ENCODE data around the gene COL12A1. TPM values are rescaled to one million over a fixed set of nuclear protein-coding genes. Genes with fewer than 3 reads are reported as not detected.
"Not testable (repeated sequence)": the region's sequence is repeated elsewhere in the genome, so short reads cannot be mapped to it uniquely, and the experiment has no call there.

The COL12A1 gene
- total RNA-seq, 1 experiment from 2014 or later, result 1.9 TPM

DNA sequence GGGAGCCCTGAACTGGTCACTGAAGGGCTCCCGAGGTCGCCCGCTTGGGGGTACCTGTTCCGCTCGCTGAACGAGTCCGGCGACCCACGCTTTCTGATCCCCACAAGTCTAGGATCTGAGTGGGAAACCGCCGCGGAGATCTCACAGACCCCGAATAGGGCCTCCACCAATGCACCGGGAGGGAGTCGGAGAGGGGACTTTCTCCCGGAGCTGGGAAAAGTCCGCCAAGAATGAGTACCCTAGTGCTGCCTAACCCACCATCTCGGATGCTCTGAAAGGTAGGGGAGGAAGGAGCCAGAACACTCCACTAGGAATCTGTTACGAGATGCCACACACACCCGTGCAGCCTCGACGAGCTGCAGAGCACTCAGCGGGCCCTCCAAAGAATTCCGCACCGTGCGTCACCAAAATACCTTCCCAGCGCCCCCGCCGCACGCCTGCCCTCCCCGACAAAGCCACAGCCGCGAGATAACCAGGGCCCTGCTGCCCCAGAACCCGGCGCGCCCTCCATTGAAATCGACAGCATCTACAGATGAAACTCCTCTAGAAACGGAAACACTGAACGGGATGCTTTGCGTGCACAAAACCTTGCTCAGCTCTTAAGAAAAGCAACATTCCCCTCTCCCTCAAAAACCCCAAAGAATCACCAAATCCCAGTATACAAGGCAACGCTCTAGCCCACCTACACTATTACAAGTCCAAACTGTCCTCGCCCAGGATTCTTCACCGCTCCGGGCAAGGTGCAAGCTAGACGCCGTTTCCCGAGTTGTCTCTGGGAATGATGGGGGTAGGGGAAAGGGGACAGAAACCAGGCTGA is 686 bp downstream of the COL12A1 start:
- Histone ChIP-seq H3K36me3 (replicated peaks; ENCODE audit: control insufficient read depth, insufficient read depth, low read length) (no peaks in the 10 kb centered on the region), H3K27me3 (ENCODE audit: control insufficient read depth, insufficient read depth, low read length) (peaks cover 81% of the 10 kb centered on the region), H3K4me3 (ENCODE audit: insufficient read depth, low read depth, low read length) (peak overlapping the region; percentile 61)
- peak; percentile 70 for DNase-seq

DNA sequence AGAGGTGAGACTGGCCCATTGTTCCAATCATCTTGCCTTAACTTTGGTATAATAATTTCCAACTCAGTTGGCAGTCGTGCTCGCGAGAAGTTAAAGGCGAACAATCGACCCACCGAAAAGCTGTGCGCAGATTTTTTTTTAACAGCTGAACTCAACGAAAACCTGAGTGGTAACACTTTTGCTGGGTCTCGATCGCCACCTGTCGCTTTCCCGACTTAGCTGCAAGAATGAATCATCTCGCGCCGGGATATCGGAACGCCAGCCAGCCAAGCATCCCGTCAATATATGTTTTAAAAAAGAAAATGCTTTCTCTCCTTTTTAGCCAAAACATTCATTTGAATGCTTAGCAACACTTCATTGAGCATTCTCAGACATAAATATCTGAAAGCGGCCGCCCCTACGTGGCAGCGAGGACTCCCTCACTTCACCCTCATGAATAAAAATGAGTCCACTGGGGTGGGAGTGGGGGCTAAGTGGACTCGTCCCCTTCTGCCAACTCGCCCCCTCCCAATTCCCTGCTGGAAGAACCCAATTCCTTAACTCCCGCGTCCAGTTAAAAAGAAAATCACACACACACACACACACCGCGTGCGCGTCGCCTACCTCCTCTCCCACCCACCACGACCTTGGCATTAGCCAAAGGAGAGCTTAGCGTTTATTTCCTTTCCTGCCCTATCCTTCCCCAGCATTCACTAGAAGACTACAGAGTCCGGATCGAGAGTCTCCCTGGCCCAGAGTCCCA is 1.5 kb downstream of the COL12A1 start:
- peak overlapping the region; percentile 61 for H3K4me3 ChIP-seq (ENCODE audit: insufficient read depth, low read depth, low read length)
- peak; percentile 75 for DNase-seq
- H3K36me3 ChIP-seq (replicated peaks; ENCODE audit: control insufficient read depth, insufficient read depth, low read length), result no peaks in the 10 kb centered on the region
- H3K27me3 ChIP-seq (ENCODE audit: control insufficient read depth, insufficient read depth, low read length), result peaks cover 81% of the 10 kb centered on the region

DNA sequence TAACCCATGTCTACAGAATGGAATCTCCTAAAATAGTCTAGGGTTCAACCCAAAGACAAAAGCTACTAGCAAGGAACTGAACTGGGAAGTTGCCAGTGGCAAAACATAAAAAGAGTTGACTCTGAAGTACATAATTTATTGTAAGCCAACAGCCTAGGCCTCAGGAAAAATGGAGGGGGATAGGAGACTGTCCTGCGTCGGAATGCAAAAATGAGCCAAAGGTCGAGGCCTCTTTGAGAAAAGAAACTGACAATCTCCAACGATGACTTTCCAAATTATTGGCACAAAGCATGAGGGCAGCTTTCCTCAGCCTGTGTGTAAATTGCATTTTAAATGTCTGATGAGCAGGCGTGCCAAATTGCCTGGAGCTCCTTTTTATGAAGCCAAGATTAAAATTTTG is 2.1 kb downstream of the COL12A1 start:
- Histone ChIP-seq H3K4me3 (ENCODE audit: insufficient read depth, low read depth, low read length) (no peak overlapping the region), H3K36me3 (replicated peaks; ENCODE audit: control insufficient read depth, insufficient read depth, low read length) (no peaks in the 10 kb centered on the region), H3K27me3 (ENCODE audit: control insufficient read depth, insufficient read depth, low read length) (peaks cover 80% of the 10 kb centered on the region)
- no peak for DNase-seq

DNA sequence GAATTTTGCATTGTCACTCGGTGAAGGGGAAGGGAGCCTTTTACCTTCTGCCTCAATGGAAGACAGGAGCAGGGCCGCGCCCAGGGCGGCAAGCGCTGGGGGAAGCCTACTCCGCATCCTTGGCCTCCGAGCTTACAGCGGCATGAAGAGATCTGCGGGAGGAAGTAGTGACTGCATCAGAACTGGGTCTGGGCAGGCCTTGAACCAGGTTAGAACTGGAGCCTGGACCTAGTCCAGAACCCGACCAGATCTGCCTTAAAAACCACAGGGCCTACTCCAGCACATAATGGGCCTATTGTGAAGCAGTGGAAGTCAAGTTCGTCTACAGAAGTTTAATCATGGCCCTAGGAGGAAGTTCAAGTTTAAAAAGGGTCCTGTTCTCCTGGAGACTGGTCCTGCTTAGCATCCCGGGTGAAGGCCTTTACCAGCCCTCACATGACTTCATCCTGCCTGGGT is 3.1 kb downstream of the COL12A1 start:
- Histone ChIP-seq H3K4me3 (ENCODE audit: insufficient read depth, low read depth, low read length) (peak overlapping the region; percentile 45; the same call in 1 of the 2 replicates), H3K27me3 (ENCODE audit: control insufficient read depth, insufficient read depth, low read length) (peaks cover 69% of the 10 kb centered on the region), H3K36me3 (replicated peaks; ENCODE audit: control insufficient read depth, insufficient read depth, low read length) (no peaks in the 10 kb centered on the region)
- peak; percentile 38 for DNase-seq

DNA sequence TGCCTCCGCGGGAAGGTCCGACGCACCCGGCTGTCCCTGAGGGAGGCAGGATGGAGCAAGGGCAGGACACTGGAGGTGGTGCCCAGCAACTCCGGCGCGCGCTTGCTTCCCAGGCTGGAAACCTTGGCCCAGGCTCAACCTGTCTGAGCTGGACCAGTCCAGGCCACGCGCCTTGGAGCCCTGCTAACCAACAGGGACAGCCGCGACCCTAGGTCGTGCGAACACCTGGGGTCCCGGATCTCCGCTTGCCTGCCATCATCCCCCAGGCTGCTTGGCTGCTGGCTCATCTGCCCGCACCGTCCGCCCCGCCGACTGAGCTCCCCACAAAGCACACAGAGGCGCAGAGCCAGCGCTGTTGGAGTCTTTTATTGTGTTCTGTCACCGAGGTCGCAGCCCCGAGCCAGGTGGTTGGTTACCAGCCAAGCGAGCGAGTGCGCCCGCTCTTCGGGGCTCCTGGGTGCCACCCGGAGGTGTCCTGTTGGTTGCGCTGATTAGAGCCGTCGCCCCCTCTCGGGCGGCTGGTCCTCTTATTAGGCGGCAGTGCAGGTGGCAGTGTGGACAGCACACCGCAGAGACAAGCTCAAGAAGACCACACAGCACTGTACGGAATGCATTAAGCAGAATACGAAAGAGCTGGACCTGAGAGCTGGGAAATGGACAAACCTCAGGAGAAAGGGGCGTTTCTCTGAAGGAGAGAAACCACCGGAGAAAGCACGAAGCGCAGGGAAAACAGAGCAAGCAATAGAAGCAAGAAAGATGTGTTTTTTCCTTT is 3.8 kb downstream of the COL12A1 start:
- Histone ChIP-seq H3K36me3 (replicated peaks; ENCODE audit: control insufficient read depth, insufficient read depth, low read length) (no peaks in the 10 kb centered on the region), H3K27me3 (ENCODE audit: control insufficient read depth, insufficient read depth, low read length) (peaks cover 63% of the 10 kb centered on the region), H3K4me3 (ENCODE audit: insufficient read depth, low read depth, low read length) (peak overlapping the region; percentile 45)
- DNase-seq, result peak; percentile 65

DNA sequence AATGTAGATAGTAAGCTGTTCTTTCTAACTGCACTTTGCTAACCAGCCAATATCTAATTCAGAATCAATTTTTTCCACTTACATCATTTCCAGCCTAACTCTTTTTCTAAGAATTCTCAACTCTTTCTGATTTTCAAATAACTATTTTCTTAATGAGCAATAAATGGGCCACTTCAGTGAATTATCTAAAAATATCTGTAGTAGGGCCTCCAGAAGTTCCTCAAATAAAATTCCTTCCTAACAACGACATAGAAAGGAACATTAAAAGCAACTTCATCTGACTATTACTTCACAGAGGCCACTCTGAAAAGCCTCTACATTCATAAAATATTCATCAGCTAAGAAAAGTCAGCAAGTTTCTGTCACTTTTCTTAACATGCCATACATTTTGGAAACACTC is 4.8 kb downstream of the COL12A1 start:
- Histone ChIP-seq H3K27me3 (ENCODE audit: control insufficient read depth, insufficient read depth, low read length) (peaks cover 53% of the 10 kb centered on the region), H3K36me3 (replicated peaks; ENCODE audit: control insufficient read depth, insufficient read depth, low read length) (no peaks in the 10 kb centered on the region), H3K4me3 (ENCODE audit: insufficient read depth, low read depth, low read length) (no peak overlapping the region)
- DNase-seq, result no peak

DNA sequence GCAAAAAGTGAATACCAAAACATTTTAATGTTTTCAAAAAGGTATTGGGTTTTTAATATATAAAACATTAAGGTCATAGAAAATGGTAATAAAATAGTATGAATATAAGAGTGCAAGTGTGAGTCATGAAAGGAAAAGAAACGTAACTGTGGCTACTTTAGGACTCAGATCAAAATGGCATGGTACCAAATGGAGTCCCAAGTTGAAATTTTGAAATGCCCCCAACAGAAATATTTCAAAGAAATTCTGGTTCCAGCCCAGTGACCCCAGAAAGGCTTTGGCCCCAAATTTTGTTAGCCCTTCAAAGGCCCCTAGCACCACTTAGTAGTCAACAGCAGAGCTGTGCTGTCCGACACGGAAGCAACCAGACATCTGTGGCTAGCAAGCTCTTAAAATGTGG is 6.0 kb downstream of the COL12A1 start:
- peaks cover 41% of the 10 kb centered on the region for H3K27me3 ChIP-seq (ENCODE audit: control insufficient read depth, insufficient read depth, low read length)
- H3K36me3 ChIP-seq (replicated peaks; ENCODE audit: control insufficient read depth, insufficient read depth, low read length), result no peaks in the 10 kb centered on the region
- DNase-seq, result no peak
- H3K4me3 ChIP-seq (ENCODE audit: insufficient read depth, low read depth, low read length), result no peak overlapping the region

DNA sequence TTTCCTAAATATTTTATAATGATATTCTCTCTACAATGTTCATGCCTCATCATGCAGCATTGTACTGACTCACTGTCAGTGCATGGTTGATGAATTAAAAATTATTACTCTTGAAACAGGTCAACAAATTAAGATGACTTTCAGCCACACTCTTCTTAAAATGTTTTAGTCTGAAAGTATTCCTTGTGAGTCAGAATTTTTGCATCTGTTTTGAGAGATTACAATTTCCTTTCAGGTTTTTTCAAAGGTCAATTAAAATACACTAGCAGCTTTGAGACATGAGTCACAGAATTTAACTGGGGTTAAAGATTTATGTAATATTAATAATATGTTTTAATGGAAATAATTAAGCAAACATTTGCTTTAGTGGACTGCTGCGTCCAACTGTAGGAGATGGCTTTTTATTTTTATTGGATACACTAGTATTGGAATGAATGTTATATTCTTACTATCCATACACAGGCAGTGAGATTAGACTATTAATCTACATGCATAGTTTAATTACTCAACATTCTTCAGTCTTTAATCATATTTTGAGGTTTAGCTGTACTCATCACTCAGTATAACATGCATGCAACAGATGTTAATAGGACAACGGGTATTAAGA is 9.7 kb downstream of the COL12A1 start:
- no peak for DNase-seq
- Histone ChIP-seq H3K27me3 (ENCODE audit: control insufficient read depth, insufficient read depth, low read length) (peaks cover 5% of the 10 kb centered on the region), H3K36me3 (replicated peaks; ENCODE audit: control insufficient read depth, insufficient read depth, low read length) (no peaks in the 10 kb centered on the region), H3K4me3 (ENCODE audit: insufficient read depth, low read depth, low read length) (no peak overlapping the region)

DNA sequence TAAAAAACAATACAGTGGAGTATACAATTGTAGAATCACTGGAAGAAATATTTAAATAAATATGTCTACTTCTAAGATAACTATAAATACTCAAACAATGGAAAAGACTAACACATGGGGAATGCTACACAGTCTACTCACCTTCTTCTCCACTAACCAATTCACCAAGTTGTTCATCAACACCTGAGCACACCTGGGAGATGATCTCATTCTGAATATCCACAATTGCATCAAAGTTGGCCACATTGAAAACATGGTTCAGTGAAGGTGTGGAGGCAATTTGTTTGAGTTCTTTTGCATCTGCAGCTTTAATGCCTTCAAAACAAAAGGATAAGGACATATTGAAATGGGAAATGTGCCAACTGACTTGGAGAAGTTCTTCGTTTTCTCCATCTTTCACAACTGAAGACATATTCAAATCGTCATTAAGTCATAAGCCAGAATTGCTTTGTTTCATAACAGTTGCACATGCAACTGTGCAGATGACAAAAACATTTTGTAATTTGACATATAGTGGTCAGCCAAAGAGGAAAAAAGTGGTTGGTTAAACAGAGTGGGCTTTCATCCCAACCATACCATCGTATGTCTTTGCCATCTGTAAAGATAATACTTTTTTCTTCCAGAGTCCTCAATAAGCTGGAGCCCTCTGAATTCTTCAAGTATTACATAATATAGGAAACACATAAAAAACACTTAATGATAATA is 17.5 kb downstream of the COL12A1 start:
- Histone ChIP-seq H3K4me3 (ENCODE audit: insufficient read depth, low read depth, low read length) (no peak overlapping the region), H3K27me3 (ENCODE audit: control insufficient read depth, insufficient read depth, low read length) (no peaks in the 10 kb centered on the region), H3K36me3 (replicated peaks; ENCODE audit: control insufficient read depth, insufficient read depth, low read length) (no peaks in the 10 kb centered on the region)
- DNase-seq, result no peak

DNA sequence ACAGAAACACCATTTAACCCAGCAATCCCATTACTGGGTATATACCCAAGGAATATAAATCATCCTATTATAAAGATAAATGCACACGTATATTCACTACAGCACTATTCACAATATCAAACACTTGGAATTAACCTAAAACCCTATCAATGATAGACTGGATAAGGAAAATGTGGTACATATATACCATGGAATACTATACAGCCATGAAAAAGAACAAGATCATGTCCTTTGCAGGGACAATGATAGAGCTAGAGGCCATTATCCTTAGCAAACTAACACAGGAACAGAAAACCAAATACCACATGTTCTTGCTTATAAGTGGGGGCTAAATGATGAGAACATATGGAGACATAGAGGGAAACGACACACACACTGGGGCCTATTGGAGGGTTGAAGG is 19.3 kb downstream of the COL12A1 start:
- not testable (repeated sequence) for H3K36me3 ChIP-seq (replicated peaks; ENCODE audit: control insufficient read depth, insufficient read depth, low read length); H3K4me3 ChIP-seq (ENCODE audit: insufficient read depth, low read depth, low read length); DNase-seq; H3K27me3 ChIP-seq (ENCODE audit: control insufficient read depth, insufficient read depth, low read length)

DNA sequence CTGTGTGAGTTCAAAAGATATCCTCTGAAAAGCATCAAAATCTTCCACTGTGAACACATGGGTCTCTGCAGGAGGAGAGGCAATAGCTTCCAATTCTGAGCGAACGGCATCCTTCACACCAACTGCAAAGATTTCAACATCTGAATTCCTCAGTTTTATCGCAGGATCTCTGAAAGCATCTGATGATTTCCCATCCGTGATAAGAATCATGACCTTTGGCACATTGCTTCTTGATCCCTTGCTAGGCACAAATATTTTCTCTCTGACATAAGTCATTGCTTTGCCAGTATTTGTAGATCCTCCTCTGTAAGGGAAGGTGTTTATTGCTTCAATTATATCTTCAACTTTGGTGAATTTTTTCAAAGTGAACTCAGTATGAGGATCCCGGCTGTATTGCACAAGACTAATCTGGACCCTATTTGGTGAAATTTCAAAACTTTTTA is 22.7 kb downstream of the COL12A1 start:
- no peaks in the 10 kb centered on the region for H3K36me3 ChIP-seq (replicated peaks; ENCODE audit: control insufficient read depth, insufficient read depth, low read length)
- DNase-seq, result no peak
- H3K4me3 ChIP-seq (ENCODE audit: insufficient read depth, low read depth, low read length), result no peak overlapping the region
- no peaks in the 10 kb centered on the region for H3K27me3 ChIP-seq (ENCODE audit: control insufficient read depth, insufficient read depth, low read length)

DNA sequence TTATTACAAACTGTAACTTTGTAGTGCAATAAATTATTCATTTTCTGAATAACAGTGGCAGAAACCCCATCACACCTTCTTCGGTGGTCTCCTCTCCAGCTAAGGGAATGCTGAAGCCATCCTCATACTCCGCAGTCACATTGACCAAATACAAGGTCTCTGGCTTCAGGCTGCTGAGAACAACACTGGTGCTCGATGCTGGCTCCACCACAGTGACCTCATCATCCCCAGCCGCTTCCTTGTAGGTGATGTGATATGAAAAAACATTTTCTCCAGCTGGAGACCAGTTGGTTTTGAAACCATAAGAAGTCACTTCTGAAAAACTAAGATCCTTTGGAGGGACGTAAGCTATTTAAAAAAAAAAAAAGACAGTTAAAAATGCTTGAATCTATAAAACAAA is 25.0 kb downstream of the COL12A1 start:
- no peaks in the 10 kb centered on the region for H3K36me3 ChIP-seq (replicated peaks; ENCODE audit: control insufficient read depth, insufficient read depth, low read length)
- no peak for DNase-seq

DNA sequence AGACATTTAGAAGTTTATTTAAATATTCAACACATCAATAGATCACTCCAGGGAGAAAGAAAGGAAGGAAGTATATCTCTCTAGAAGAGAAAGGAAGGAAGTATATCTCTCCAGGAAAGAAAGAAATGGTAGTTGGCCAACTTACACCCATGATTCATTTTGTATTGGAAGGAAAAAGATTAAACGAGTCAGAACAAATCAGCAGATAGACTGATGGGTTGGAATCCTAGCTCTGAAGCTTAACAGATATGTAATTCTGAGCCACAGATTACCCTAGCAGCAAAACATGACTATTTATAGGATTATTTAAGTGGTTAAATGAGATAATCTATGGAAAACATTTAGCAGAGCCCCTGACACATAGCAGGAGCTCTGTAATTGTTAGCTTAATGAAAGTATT is 27.1 kb downstream of the COL12A1 start:
- Histone ChIP-seq H3K4me3 (ENCODE audit: insufficient read depth, low read depth, low read length) (no peak overlapping the region), H3K36me3 (replicated peaks; ENCODE audit: control insufficient read depth, insufficient read depth, low read length) (no peaks in the 10 kb centered on the region)
- DNase-seq, result no peak

More for the DNA sequence above, 25.0 kb downstream of the COL12A1 start:
- H3K27me3 ChIP-seq (ENCODE audit: control insufficient read depth, insufficient read depth, low read length), result no peaks in the 10 kb centered on the region
- no peak overlapping the region for H3K4me3 ChIP-seq (ENCODE audit: insufficient read depth, low read depth, low read length)

More for the DNA sequence above, 27.1 kb downstream of the COL12A1 start:
- no peaks in the 10 kb centered on the region for H3K27me3 ChIP-seq (ENCODE audit: control insufficient read depth, insufficient read depth, low read length)
